Mammary epithelial cell (primary cell): ENCODE results near the gene AP1S1.

Experiments used
- CTCF ChIP-seq, 2 donors: IDR thresholded peaks in 1 of 2; conservative IDR thresholded peaks in 1 of 2; 2 replicates each; pipeline ENCODE4 v1.5.1; 2011 to 2012; ENCODE audit warnings: inconsistent platforms in 2 of 2, low read length in 2 of 2, mild to moderate bottlenecking in 2 of 2, control low read depth in 1 of 2, low read depth in 1 of 2; ENCODE audit not compliant: insufficient read depth in 1 of 2; ENCODE audit errors: extremely low read depth in 1 of 2
- EZH2 ChIP-seq: IDR thresholded peaks from 2 replicates; pipeline ENCODE4 v1.6.1; 2012; ENCODE audit warnings: low read length, inconsistent platforms, borderline replicate concordance

- TF ChIP-seq CTCF (conservative IDR thresholded peaks at IDR 0.05 in 1 of 2, IDR thresholded peaks at IDR 0.05 in 1 of 2; ENCODE audit: extremely low read depth in 1 of 2, insufficient read depth in 1 of 2, low read depth in 1 of 2, low read length in 2 of 2) (no peak), EZH2 (no peak)
Observed at GRCh38 chr7:101151908-101152651, 2.2 kb upstream of the AP1S1 start.
